GM18520 (cell line): ENCODE data around the gene THAP8.
A peak's percentile ranks its signal among the peaks of the same experiment; 100 is the strongest.

Experiments
- ATAC-seq: cut with Tn5 transposase; IDR thresholded peaks from one replicate; pipeline ENCODE4 v1.9.1; 2021; ENCODE audit not compliant: unreplicated experiment

THAP8 gene

DNA sequence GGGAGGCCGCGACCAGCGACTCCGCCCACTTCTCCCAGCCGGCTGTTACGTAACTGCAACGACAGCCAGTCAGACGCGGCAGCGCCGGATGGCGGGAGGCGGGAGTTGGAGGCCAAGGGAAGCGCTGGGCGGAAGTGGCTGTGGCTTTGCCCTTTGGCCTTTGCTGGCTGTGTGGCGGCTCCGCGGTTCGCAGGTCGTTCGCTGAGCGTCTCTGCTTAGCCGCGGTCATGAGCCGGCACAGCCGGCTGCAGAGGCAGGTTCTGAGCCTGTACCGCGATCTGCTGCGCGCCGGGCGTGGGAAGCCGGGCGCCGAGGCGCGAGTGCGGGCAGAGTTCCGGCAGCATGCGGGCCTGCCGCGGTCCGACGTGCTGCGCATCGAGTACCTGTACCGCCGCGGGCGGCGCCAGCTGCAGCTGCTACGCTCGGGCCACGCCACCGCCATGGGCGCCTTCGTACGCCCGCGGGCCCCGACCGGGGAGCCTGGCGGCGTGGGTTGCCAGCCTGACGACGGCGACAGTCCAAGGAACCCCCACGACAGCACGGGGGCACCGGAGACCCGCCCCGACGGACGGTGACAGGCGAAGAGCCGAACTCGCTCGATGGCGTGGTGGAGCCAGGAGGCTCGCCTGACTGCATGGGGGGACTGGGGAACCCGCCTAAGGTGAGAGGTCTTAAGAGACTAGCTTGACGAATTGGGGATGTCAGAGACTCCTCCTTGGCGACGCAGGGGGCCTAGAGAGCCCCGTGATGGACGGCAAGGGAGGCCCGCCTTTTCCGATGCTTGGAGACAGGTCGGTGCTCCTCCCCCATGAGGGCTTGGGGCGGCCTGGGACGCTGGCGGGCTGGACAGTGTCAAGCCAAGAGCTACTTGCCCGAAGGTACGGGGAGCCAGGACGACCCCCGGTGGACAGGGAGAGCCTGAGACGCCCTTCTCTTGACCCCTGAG is 58.8 kb downstream of the THAP8 start, which contains the start of gene SDHAF1:
Gene SDHAF1, plus strand, starts transcription at position 141 of the 946 bp plus-strand sequence. Its CDS starts 87 bp downstream, at position 228.
- peak; percentile 80 for ATAC-seq

DNA sequence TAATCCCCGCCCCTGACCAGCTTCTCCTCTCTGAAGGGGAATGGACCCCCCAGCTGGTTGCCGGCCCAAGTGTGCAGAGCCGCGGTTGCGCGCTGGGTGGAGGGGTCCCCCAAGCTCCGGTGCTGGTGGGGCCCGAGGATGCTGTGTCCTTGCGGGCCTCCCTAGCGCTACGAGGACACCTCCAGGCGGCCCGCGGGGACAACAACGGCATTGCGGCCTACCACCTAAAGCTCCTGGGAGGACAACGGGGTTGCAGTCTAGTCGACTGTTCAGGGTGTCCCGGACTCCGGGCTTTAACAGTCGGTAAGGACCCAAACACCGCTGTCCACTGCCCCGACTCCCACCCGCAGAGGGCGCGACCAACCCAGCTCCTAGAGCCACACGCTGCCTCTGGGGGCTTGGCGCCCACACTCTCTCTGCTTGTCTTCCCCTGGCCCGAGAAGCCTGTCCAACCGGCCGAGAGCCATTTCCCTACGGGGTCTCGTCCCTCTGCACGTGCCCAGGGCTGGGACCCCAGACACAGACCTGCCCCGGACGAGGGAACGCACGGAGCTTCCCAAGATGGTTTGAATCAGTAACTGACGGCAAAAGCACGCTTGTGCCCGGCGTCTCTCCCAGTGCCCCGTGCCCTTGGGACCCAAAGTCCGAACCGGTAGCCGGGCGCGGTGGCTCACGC is 60.0 kb downstream of the THAP8 start:
- ATAC-seq, result no peak

DNA sequence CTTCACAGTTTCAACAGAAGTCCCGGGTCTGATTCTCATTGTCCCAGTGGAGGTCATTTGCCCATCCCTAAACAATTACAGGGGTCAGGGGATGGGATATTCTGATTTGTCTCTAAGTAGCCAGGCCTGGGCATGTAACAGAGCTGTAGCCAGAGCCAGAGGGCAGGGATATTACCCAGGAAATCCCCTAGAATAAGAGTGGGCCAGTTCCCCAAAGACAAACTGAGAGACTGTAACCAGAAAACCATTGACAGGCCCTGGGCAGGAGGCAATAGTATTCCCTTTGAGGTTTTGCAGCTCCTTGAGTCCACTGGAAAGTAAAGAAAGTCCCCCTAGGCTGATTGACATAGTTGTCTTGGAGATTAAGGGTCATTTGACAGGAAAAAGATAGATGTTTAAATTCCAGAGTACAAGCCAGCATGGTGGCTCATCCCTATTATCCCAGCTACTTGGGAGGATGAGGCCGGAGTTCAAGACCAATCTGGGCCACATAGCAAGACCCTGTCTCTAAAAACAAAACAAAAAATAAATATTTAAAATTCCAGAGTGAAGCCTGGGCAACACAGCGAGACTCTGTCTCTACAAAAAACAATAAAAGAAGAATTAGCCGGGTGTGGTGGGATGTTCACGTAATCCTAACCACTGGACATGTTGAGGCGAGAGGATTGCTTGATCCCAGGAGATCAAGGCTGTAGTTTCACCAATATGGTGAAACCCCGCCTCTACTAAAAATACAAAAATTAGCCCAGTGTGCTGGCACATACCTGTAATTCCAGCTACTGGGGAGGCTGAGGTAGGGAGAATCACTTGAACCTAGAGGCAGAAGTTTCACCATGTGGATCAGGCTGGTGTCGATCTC is 60.9 kb downstream of the THAP8 start:
- ATAC-seq, result no peak

DNA sequence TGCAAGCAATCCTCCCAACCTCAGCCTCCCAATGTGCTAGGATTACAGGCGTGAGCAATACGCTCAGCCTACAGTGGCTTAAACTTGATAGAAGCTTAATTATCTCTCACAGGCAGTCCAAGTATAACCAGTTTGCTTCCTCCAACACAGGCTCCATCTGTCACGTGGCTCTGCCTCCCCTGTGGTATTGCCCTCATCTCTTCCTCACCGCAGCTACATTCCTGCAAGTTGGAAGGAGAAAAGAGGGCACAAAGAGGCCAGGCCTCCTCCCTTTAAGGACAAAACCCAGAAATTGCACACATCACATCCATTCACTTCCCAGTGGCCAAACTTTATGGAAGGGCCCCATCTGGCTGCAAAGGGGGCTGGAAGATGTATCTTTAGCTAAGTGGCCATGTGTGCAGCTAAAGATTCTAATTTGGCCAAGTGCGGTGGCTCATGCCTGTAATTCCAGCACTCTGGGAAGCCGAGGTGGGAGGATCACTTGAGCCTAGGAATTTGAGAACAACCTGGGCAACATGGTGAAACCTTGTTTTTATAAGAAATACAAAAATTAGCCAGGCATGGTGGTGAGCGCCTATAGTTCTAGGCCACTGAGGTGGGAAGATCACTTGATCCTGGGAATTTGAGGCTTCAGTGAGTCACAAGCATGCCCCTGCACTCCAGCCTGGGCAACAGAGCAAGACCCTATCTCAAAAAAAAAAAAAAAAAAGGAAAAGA is 62.2 kb downstream of the THAP8 start:
- no peak for ATAC-seq

DNA sequence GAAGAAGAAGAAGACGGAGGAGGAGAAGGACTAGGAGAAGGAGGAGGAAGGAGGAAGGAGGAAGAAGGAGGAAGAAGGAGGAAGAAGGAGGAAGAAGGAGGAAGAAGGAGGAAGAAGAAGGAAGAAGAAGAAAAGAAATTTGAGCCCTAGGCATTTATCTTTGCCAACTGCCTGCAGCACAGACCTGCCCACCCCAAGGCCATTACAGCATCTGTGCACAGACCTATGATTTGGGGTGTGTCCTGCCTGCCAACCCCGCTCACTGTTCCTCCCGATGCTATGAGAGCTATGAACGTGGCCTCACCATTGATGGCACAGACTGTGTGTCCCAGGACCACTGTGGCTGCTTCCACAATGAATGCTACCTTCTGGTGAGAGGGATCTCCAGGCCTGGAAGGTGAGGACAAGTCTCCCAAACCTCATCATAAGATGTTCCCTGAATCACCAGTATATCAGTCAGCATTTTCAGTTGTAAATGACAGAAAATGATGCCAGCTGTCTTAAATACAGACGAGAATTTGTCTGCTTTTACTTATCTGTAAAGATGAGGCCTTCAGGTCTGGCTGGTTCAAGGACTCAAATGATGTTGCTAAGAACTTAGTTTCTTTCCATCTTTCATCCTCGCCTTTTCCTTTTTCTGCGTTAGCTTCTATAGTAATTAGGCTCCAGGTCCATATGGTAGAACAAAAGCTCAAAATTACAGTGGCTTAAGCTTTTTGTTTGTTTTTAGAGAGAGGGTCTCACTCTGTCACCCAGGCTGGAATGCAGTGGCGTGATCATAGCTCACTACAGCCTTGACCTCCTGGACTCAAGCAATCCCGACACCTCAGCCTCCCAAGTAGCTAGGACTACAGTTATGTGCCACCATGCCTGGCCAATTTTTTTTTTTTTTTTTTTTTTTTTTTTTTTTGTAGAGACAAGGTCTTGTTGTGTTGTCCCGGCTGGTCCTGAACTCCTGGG is 63.0 kb downstream of the THAP8 start:
- ATAC-seq, result no peak

DNA sequence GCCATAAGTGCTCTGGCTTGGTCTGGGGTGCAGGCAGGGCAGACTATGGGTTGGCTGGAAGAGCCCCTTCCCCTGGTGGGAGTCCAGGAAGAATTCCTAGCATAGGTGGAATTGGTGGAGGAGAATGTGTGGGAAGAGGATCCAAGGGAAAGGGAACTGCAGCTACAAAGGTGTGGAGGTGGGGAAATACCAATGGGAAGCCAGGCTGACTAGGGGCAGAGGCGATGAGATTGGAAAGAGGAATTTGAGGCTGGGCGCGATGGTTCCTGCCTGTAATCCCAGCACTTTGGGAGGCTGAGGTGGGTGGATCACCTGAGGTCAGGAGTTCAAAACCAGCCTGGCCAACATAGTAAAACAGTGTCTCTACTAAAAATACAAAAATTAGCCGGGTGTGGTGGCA is 63.9 kb downstream of the THAP8 start:
- no peak for ATAC-seq

DNA sequence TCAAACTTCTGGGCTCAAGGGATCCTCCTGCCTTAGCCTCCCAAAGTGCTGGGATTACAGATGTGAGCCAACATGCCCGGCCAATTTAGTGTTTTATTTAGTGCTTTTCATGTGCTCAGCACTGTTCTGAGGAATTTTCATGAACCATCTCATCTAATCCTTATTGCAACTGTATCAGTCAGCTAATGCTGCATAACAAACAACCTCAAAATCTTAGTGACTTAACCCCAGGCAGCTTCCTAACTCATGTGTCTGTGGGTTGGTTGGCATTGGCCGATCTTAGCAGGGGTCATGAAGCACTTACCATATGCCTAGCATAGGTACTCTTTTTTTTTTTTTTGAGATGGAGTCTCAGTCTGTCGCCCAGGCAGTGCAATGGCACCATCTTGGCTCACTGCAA is 65.3 kb downstream of the THAP8 start:
- no peak for ATAC-seq

DNA sequence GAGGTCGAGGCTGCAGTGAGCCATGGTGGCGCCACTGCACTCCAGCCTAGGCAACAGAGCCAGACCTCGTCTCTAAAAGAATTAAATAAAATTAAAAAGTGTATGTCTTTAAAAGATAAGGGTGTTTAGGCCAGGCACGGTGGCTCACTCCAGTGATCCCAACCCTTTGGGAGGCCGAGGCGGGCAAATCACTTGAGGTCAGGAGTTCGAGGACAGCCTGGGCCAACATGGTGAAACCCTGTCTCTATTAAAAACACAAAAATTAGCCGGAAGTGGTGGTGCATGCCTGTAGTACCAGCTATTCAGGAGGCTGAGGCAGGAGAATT is 66.6 kb downstream of the THAP8 start:
- ATAC-seq, result no peak

DNA sequence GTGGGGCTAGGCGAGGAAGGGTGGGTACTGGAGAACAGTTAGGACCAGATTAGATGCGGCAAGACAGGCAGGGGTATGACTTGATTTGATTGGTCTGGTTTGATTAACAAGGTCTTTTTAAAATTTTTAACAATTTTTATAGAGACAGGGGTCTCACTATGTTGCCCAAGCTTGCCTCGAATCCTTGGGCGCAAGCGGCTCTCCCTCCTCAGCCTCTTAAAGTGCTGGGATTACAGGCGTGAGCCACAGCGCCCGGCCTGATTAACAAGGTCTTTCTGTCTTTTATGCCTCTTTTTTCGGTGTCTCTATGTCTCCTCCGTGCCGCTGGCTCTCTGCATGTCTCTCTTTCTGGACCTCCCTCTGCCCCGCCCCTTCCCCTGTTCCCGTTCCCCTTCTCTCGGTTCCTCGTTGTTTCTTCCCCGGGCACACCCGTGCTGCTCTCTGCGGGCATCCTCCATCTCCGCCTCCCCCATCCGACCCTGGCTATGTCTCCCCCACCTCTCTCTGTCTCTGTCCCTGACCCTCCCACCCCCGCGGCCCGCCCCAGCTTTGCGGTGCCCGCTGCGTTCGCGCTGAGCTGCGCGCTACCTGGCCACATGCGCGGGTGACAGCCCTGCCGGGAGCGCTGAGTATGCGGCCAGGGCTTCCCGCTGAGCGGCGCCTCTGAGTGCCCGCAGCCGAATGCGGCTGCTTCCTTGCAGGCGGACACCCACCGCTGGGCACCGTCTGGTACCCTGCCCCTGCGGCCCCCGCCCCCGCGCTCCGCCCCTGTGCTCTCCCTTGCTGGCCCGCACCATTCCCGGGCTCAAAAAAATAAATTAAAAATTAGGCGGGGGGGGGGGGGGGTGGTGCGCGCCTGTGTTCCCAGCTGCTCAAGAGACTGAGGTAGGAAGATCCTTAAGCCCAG is 67.2 kb downstream of the THAP8 start:
- no peak for ATAC-seq

DNA sequence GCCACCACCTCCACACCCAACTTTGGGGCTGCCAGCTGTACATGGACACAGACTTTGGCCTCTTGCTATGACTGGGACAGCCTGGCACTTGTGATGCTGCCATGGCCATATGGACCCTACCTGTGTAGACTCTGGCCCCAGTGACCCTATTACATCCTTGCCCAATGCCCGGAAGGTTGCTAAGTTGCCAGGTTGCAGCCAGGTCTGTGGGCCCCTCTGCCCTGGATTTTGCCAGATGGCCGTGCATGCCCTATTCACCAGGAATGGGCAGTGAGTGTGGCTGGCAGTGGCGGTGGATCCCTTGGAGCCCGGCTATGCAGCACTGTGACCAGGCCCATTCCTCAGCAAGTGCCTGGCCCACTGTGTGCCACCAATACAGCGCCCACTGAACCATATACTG is 68.0 kb downstream of the THAP8 start:
- no peak for ATAC-seq
